Retinal pigment epithelial cell (primary cell): ENCODE data around the gene UGP2.

ENCODE experiments used
- DNase-seq: peaks from one replicate; pipeline ENCODE4 v3.0.0-alpha.2; 2010; ENCODE audit warnings: low read depth
- H3K4me3 ChIP-seq: 2 replicates; pipeline ENCODE4 v1.5.1; 2011; ENCODE audit warnings: mild to moderate bottlenecking, low read length, control low read depth, moderate library complexity
- TF ChIP-seq, protein P1 (sequence below): conservative IDR thresholded peaks from 2 replicates; pipeline ENCODE4 v1.5.1; 2011; ENCODE audit warnings: low read depth, low read length, control low read depth, inconsistent platforms

The UGP2 gene

DNA sequence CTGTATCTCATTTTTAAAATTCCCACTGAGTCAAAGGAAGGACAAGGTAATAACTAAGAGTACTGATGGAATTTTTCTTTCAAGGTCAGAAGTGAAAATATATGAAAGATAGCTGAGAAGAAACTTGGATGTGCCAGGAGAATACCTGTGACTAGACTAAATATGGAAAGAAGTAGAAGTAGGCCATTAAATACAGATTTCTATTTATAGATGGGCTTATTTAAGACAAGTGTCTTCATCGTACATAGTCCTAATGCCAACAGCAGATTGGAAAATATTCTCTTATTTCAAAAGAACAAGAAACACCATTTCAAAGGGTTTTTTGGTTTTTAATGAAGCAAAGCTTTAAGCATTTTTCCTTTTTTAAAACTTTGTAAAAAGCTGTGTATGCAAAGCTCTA, 22.0 kb downstream of the UGP2 start:
- TF ChIP-seq, protein P1, sequence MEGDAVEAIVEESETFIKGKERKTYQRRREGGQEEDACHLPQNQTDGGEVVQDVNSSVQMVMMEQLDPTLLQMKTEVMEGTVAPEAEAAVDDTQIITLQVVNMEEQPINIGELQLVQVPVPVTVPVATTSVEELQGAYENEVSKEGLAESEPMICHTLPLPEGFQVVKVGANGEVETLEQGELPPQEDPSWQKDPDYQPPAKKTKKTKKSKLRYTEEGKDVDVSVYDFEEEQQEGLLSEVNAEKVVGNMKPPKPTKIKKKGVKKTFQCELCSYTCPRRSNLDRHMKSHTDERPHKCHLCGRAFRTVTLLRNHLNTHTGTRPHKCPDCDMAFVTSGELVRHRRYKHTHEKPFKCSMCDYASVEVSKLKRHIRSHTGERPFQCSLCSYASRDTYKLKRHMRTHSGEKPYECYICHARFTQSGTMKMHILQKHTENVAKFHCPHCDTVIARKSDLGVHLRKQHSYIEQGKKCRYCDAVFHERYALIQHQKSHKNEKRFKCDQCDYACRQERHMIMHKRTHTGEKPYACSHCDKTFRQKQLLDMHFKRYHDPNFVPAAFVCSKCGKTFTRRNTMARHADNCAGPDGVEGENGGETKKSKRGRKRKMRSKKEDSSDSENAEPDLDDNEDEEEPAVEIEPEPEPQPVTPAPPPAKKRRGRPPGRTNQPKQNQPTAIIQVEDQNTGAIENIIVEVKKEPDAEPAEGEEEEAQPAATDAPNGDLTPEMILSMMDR: no peak
- H3K4me3 ChIP-seq: no peak overlapping the region

GRCh38 chr2:63865159-63865799, 23.6 kb downstream of the UGP2 start:
- no peak for DNase-seq
- TF ChIP-seq, protein P1: no peak
- no peak overlapping the region for H3K4me3 ChIP-seq

More for the DNA sequence above, 22.0 kb downstream of the UGP2 start:
- no peak for DNase-seq

DNA sequence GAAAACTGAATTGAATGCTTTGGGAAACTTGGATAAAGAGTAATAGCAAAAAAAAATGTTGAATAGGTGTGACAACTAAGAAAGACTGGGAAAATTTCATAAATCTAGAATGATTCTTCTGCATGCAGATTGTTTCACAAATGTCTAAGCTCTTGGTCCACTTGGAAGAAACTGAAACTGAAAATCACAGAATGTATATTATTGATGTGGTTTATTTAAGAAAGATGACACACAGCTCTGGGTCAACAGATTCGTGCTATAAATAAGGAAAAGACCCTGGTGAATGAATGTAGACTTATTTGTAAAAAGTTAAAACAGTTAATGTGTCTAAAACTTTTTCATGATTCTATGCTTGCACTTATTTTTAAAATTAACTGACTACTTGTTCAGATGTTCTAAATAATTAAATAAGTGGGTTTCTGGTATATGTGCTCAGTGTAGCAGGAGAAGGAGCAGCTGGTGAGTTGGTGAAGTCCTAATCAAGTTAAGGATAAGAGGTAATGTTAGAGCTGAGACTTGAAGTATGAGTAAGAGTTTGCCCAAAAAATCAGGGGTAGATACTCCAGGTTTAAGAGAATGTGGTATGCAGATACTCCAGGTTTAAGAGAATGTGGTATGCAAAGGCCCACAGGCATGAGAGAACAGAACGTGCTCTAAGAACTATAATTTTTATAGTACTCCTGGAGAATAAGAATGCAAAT, 24.5 kb downstream of the UGP2 start:
- H3K4me3 ChIP-seq: no peak overlapping the region
- TF ChIP-seq, protein P1: no peak
- no peak for DNase-seq

- TF ChIP-seq, protein P1: no peak
- DNase-seq: no peak
- H3K4me3 ChIP-seq: no peak overlapping the region
These were observed 29.0 kb downstream of the UGP2 start for GRCh38 chr2:63870679-63871078.

DNA sequence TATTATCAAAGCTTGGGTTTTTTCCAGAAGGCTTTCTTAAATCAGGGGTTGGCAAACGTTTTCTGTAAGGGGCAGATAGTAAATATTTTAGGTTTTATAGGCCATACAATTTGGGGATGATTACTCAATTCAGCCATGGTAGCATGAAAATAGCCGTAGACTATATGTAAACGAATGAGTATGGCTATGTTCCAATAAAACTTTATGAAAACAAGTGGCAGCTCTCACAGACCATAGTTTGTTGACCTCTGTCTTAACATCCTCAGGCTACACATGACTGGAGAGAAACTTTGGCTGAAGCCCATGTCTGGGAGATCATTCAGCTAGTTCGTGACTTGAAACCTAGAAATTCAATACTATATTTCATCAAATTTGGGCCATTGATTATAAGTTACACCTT, 30.2 kb downstream of the UGP2 start:
- TF ChIP-seq, protein P1: no peak
- H3K4me3 ChIP-seq: no peak overlapping the region
- DNase-seq: no peak

GRCh38 chr2:63872571-63873328, 31.1 kb downstream of the UGP2 start:
- no peak for DNase-seq
- TF ChIP-seq, protein P1: no peak
- no peak overlapping the region for H3K4me3 ChIP-seq
